ENCODE measurements around the gene SRGAP1. TPM values are rescaled to one million over a fixed set of nuclear protein-coding genes. Genes with fewer than 3 reads are reported as not detected.

SRGAP1 gene
- total and polyA plus RNA-seq, 2 of the 13 experiments (the other 11 are each of a cell fraction or from before 2014, with no cell fraction given) = 1.6 to 3.4 TPM

DNA sequence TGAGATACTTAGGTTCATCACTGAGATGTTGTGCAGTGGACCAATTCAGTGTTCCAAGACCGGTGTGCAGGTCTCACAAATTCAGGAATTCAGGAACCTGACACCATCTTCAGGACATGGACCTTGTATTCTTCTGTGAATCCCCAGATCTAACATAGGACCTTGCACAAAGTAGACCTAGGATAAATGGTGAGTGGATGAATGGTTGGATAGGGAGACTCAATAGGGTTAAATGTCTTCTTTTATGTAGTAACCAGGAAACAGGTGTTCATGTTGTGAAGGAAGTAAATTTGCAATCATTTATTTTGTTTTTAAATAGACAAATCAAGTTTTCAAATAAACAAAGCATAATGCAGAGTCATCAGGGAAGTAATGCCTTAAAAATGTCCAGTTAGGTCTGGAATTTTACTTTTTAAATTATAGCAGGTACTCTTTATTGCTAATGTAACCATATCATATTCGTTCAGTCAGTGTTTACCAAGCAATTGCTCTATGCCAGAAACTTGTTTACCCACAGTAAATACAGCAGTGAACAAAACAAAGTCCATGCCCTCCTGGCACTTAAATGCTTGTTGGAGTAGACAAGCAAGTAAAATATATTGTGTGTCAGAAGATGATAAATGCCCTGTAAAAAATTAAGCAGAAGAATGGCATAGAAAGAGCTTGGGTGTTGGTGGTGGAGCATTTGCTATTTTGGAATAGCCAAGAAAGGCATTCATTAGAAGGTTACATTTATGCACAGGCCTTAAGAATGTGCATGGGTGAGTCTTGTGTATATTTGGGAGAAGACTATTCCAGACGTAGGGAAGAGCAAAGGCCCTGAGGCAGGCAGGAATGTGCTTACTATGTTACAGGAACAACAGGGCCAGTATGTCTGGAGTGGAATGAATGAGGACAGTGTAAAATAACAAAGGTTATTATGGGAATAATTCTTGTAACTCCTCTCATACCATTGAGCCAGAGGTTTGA, 38.5 kb upstream of the SRGAP1 start (continued):
- TF ChIP-seq, protein P1, sequence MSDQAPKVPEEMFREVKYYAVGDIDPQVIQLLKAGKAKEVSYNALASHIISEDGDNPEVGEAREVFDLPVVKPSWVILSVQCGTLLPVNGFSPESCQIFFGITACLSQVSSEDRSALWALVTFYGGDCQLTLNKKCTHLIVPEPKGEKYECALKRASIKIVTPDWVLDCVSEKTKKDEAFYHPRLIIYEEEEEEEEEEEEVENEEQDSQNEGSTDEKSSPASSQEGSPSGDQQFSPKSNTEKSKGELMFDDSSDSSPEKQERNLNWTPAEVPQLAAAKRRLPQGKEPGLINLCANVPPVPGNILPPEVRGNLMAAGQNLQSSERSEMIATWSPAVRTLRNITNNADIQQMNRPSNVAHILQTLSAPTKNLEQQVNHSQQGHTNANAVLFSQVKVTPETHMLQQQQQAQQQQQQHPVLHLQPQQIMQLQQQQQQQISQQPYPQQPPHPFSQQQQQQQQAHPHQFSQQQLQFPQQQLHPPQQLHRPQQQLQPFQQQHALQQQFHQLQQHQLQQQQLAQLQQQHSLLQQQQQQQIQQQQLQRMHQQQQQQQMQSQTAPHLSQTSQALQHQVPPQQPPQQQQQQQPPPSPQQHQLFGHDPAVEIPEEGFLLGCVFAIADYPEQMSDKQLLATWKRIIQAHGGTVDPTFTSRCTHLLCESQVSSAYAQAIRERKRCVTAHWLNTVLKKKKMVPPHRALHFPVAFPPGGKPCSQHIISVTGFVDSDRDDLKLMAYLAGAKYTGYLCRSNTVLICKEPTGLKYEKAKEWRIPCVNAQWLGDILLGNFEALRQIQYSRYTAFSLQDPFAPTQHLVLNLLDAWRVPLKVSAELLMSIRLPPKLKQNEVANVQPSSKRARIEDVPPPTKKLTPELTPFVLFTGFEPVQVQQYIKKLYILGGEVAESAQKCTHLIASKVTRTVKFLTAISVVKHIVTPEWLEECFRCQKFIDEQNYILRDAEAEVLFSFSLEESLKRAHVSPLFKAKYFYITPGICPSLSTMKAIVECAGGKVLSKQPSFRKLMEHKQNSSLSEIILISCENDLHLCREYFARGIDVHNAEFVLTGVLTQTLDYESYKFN (CRISPR knock-in tag; conservative IDR thresholded peaks at IDR 0.05) = peak; percentile 61; the same call in 1 of the 2 replicates
- TF ChIP-seq, protein P2, sequence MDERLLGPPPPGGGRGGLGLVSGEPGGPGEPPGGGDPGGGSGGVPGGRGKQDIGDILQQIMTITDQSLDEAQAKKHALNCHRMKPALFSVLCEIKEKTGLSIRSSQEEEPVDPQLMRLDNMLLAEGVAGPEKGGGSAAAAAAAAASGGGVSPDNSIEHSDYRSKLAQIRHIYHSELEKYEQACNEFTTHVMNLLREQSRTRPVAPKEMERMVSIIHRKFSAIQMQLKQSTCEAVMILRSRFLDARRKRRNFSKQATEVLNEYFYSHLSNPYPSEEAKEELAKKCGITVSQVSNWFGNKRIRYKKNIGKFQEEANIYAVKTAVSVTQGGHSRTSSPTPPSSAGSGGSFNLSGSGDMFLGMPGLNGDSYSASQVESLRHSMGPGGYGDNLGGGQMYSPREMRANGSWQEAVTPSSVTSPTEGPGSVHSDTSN (CRISPR knock-in tag; IDR thresholded peaks at IDR 0.05) = peak; percentile 42; the same call in 1 of the 2 replicates
- TF ChIP-seq HHEX (CRISPR knock-in tag; IDR thresholded peaks at IDR 0.05) = 0 out of 2 replicates have a peak, but pooled peaks have one; percentile 24
- no peak for TF ChIP-seq ZNF672 (CRISPR knock-in tag; IDR thresholded peaks at IDR 0.05)
- peak; percentile 70 for TF ChIP-seq GATAD2A (CRISPR knock-in tag; IDR thresholded peaks at IDR 0.05)
- peak; percentile 85 for TF ChIP-seq ZKSCAN1 (IDR thresholded peaks at IDR 0.05; ENCODE audit: low read length)
- peak; percentile 75; the same call in 1 of the 2 replicates for TF ChIP-seq NFIC (IDR thresholded peaks at IDR 0.05; ENCODE audit: low read length)
- TF ChIP-seq FOXP1 (IDR thresholded peaks at IDR 0.05) = peak; percentile 85
- TF ChIP-seq FOXP1 (CRISPR knock-in tag; IDR thresholded peaks at IDR 0.05) = peak; percentile 92
- peak; percentile 56; the same call in 1 of the 2 replicates for TF ChIP-seq TBX3 (IDR thresholded peaks at IDR 0.05; ENCODE audit: borderline replicate concordance)
- TF ChIP-seq, protein P3, sequence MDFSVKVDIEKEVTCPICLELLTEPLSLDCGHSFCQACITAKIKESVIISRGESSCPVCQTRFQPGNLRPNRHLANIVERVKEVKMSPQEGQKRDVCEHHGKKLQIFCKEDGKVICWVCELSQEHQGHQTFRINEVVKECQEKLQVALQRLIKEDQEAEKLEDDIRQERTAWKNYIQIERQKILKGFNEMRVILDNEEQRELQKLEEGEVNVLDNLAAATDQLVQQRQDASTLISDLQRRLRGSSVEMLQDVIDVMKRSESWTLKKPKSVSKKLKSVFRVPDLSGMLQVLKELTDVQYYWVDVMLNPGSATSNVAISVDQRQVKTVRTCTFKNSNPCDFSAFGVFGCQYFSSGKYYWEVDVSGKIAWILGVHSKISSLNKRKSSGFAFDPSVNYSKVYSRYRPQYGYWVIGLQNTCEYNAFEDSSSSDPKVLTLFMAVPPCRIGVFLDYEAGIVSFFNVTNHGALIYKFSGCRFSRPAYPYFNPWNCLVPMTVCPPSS (IDR thresholded peaks at IDR 0.05) = no peak
- TF ChIP-seq, protein P4, sequence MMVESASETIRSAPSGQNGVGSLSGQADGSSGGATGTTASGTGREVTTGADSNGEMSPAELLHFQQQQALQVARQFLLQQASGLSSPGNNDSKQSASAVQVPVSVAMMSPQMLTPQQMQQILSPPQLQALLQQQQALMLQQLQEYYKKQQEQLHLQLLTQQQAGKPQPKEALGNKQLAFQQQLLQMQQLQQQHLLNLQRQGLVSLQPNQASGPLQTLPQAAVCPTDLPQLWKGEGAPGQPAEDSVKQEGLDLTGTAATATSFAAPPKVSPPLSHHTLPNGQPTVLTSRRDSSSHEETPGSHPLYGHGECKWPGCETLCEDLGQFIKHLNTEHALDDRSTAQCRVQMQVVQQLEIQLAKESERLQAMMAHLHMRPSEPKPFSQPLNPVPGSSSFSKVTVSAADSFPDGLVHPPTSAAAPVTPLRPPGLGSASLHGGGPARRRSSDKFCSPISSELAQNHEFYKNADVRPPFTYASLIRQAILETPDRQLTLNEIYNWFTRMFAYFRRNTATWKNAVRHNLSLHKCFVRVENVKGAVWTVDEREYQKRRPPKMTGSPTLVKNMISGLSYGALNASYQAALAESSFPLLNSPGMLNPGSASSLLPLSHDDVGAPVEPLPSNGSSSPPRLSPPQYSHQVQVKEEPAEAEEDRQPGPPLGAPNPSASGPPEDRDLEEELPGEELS (CRISPR knock-in tag; IDR thresholded peaks at IDR 0.05) = peak; percentile 64; the same call in 1 of the 2 replicates
- peak; percentile 33 for TF ChIP-seq SKI (IDR thresholded peaks at IDR 0.05; ENCODE audit: partially characterized antibody)
- TF ChIP-seq FOXA1 (IDR thresholded peaks at IDR 0.05) = peak; percentile 93
- peak; percentile 70 for TF ChIP-seq FOXA1 (CRISPR knock-in tag; IDR thresholded peaks at IDR 0.05)
- TF ChIP-seq SMARCE1 (IDR thresholded peaks at IDR 0.05; ENCODE audit: borderline replicate concordance) = 0 out of 2 replicates have a peak, but pooled peaks have one; percentile 34
